GM21723 (cell line): ENCODE measurements around the gene FGF11.
"Not testable (repeated sequence)": the region's sequence is repeated elsewhere in the genome, so short reads cannot be mapped to it uniquely, and the experiment has no call there.

ENCODE experiments used
- ATAC-seq: cut with Tn5 transposase; IDR thresholded peaks from one replicate; pipeline ENCODE4 v1.9.1; 2021; ENCODE audit warnings: mild to moderate bottlenecking, moderate library complexity; ENCODE audit not compliant: unreplicated experiment

FGF11 gene

GRCh38 chr17:7460850-7461660 lies 21.7 kb downstream of the FGF11 start:
- ATAC-seq: no peak

GRCh38 chr17:7462474-7463371 lies 23.4 kb downstream of the FGF11 start:
- no peak for ATAC-seq

- ATAC-seq: no peak
Observed at GRCh38 chr17:7463372-7463846, 24.1 kb downstream of the FGF11 start.

- no peak for ATAC-seq
Observed at GRCh38 chr17:7464081-7464480, 24.8 kb downstream of the FGF11 start.

- no peak for ATAC-seq
Observed at GRCh38 chr17:7465597-7466275, 26.4 kb downstream of the FGF11 start.

GRCh38 chr17:7466318-7466638 lies 27.0 kb downstream of the FGF11 start:
- no peak for ATAC-seq

- no peak for ATAC-seq
Observed at GRCh38 chr17:7466639-7467341, 27.5 kb downstream of the FGF11 start.

- no peak for ATAC-seq
Observed at GRCh38 chr17:7467498-7467897, 28.2 kb downstream of the FGF11 start.

GRCh38 chr17:7468290-7468689 lies 29.0 kb downstream of the FGF11 start:
- no peak for ATAC-seq

- no peak for ATAC-seq
Observed at GRCh38 chr17:7468804-7469389, 29.6 kb downstream of the FGF11 start.

GRCh38 chr17:7469843-7470242 lies 30.5 kb downstream of the FGF11 start:
- not testable (repeated sequence) for ATAC-seq

- ATAC-seq: not testable (repeated sequence)
Observed at GRCh38 chr17:7470457-7470973, 31.2 kb downstream of the FGF11 start.

GRCh38 chr17:7471729-7472128 lies 32.4 kb downstream of the FGF11 start:
- no peak for ATAC-seq

GRCh38 chr17:7474767-7475166 lies 35.5 kb downstream of the FGF11 start:
- ATAC-seq: not testable (repeated sequence)

- ATAC-seq: no peak
Observed at GRCh38 chr17:7475764-7476422, 36.6 kb downstream of the FGF11 start.

- ATAC-seq: no peak
Observed at GRCh38 chr17:7476494-7476893, 37.2 kb downstream of the FGF11 start.

GRCh38 chr17:7476951-7477350 lies 37.6 kb downstream of the FGF11 start:
- ATAC-seq: no peak

- no peak for ATAC-seq
Observed at GRCh38 chr17:7477392-7478275, 38.3 kb downstream of the FGF11 start.
